Osteocyte (in vitro differentiated cells): ENCODE data around the gene RIPOR2. TPM values are rescaled to one million over a fixed set of nuclear protein-coding genes. Genes with fewer than 3 reads are reported as not detected.

Experiments
- DNase-seq: peaks from one replicate; pipeline ENCODE4 v3.0.0; 2021; ENCODE audit warnings: mixed read lengths; ENCODE audit not compliant: unreplicated experiment; ENCODE audit errors: extremely low spot score
- H3K27ac Mint-ChIP-seq: one replicate; pipeline ENCODE4 v1.8.0; 2021; ENCODE audit warnings: mild to moderate bottlenecking, mixed read lengths; ENCODE audit not compliant: unreplicated experiment
- H3K27me3 Mint-ChIP-seq: one replicate; pipeline ENCODE4 v1.8.0; 2021; ENCODE audit warnings: mixed read lengths; ENCODE audit not compliant: unreplicated experiment
- H3K36me3 Mint-ChIP-seq: one replicate; pipeline ENCODE4 v1.8.0; 2021; ENCODE audit warnings: mixed read lengths; ENCODE audit not compliant: unreplicated experiment
- H3K4me1 Mint-ChIP-seq: one replicate; pipeline ENCODE4 v1.8.0; 2021; ENCODE audit warnings: mixed read lengths; ENCODE audit not compliant: unreplicated experiment
- H3K4me3 Mint-ChIP-seq: one replicate; pipeline ENCODE4 v1.8.0; 2021; ENCODE audit warnings: mild to moderate bottlenecking, moderate library complexity, mixed read lengths; ENCODE audit not compliant: unreplicated experiment
- H3K9me3 Mint-ChIP-seq: one replicate; pipeline ENCODE4 v1.8.0; 2021; ENCODE audit warnings: mixed read lengths; ENCODE audit not compliant: unreplicated experiment
- total RNA-seq: library from RNA; stranded (reverse); gene quantifications from 2 replicates; pipeline ENCODE4 v1.2.1, GENCODE V29; 2021
- TF ChIP-seq, protein P1 (sequence below): fragments of 200-600 bp; sonication (generic); IDR thresholded peaks from 2 replicates; pipeline ENCODE4 v1.5.0; 2021; ENCODE audit warnings: antibody characterized with exemption, mild to moderate bottlenecking, moderate library complexity

Gene RIPOR2
- total RNA-seq, 1 donor from 2014 or later = 6.3 TPM

- peaks cover 9% of the 10 kb centered on the region for H3K9me3 Mint-ChIP-seq
- H3K4me3 Mint-ChIP-seq = no peak overlapping the region
- H3K27ac Mint-ChIP-seq = no peak overlapping the region
- H3K4me1 Mint-ChIP-seq = peaks cover 9% of the 10 kb centered on the region
- TF ChIP-seq, protein P1, sequence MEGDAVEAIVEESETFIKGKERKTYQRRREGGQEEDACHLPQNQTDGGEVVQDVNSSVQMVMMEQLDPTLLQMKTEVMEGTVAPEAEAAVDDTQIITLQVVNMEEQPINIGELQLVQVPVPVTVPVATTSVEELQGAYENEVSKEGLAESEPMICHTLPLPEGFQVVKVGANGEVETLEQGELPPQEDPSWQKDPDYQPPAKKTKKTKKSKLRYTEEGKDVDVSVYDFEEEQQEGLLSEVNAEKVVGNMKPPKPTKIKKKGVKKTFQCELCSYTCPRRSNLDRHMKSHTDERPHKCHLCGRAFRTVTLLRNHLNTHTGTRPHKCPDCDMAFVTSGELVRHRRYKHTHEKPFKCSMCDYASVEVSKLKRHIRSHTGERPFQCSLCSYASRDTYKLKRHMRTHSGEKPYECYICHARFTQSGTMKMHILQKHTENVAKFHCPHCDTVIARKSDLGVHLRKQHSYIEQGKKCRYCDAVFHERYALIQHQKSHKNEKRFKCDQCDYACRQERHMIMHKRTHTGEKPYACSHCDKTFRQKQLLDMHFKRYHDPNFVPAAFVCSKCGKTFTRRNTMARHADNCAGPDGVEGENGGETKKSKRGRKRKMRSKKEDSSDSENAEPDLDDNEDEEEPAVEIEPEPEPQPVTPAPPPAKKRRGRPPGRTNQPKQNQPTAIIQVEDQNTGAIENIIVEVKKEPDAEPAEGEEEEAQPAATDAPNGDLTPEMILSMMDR = no peak
- peaks cover 11% of the 10 kb centered on the region for H3K36me3 Mint-ChIP-seq
- no peak for DNase-seq
- H3K27me3 Mint-ChIP-seq = no peaks in the 10 kb centered on the region
Measured at GRCh38 chr6:24875534-24875901, 60.2 kb downstream of the RIPOR2 start.

GRCh38 chr6:24874776-24875533 lies 60.8 kb downstream of the RIPOR2 start:
- no peak for DNase-seq
- TF ChIP-seq, protein P1 = no peak
- no peaks in the 10 kb centered on the region for H3K27me3 Mint-ChIP-seq
- H3K36me3 Mint-ChIP-seq = peaks cover 11% of the 10 kb centered on the region
- peaks cover 4% of the 10 kb centered on the region for H3K4me1 Mint-ChIP-seq
- H3K9me3 Mint-ChIP-seq = peaks cover 9% of the 10 kb centered on the region
- no peak overlapping the region for H3K4me3 Mint-ChIP-seq
- H3K27ac Mint-ChIP-seq = no peak overlapping the region

GRCh38 chr6:24874128-24874527 lies 61.6 kb downstream of the RIPOR2 start:
- Mint-ChIP-seq H3K4me1 (no peaks in the 10 kb centered on the region), H3K4me3 (no peak overlapping the region), H3K27ac (no peak overlapping the region), H3K9me3 (peaks cover 9% of the 10 kb centered on the region), H3K36me3 (peaks cover 11% of the 10 kb centered on the region), H3K27me3 (no peaks in the 10 kb centered on the region)
- TF ChIP-seq, protein P1 = no peak
- DNase-seq = no peak

GRCh38 chr6:24872779-24873178 lies 63.0 kb downstream of the RIPOR2 start:
- Mint-ChIP-seq H3K27me3 (no peaks in the 10 kb centered on the region), H3K9me3 (peaks cover 7% of the 10 kb centered on the region), H3K36me3 (peaks cover 9% of the 10 kb centered on the region), H3K4me1 (no peaks in the 10 kb centered on the region), H3K4me3 (no peak overlapping the region), H3K27ac (no peak overlapping the region)
- no peak for DNase-seq
- TF ChIP-seq, protein P1 = no peak

DNA sequence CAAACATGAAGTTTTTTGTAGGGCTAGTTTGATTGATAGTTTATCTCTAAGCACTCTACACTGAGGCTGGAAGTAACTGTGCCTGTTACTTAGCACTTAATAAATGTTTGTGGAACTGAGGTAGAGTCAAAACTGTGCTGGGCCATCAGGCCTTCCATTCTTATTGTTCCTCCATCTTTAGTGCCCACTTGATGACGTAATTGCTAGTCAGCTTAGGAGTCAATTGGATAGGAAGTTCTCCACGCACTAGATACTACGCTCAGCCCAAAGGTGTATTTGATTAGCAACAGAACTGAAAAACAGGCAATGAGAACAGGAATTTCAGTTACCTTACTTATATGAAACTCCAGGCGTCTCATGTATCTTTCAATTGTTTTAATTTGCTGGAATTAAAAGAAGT lies 67.0 kb downstream of the RIPOR2 start:
- TF ChIP-seq, protein P1 = no peak
- Mint-ChIP-seq H3K4me1 (no peaks in the 10 kb centered on the region), H3K36me3 (peaks cover 16% of the 10 kb centered on the region), H3K4me3 (no peak overlapping the region), H3K27me3 (no peaks in the 10 kb centered on the region), H3K27ac (no peak overlapping the region), H3K9me3 (no peaks in the 10 kb centered on the region)
- DNase-seq = no peak
